Activated CD8-positive, alpha-beta memory T cell treated with anti-CD3 and anti-CD28 coated beads, Interleukin-2, amount 50 U/mL, for 24 hours (primary cell): ENCODE data around the gene CDK5.
A peak's percentile ranks its signal among the peaks of the same experiment; 100 is the strongest.

Experiments
- DNase-seq: peaks from one replicate; pipeline ENCODE4 v3.0.0-alpha.2; 2020; ENCODE audit errors: extremely low read depth

CDK5 gene

GRCh38 chr7:151073990-151074389, 16.3 kb upstream of the CDK5 start:
- DNase-seq, result no peak

- no peak for DNase-seq
Observed at GRCh38 chr7:151071032-151071866, 13.6 kb upstream of the CDK5 start.

DNA sequence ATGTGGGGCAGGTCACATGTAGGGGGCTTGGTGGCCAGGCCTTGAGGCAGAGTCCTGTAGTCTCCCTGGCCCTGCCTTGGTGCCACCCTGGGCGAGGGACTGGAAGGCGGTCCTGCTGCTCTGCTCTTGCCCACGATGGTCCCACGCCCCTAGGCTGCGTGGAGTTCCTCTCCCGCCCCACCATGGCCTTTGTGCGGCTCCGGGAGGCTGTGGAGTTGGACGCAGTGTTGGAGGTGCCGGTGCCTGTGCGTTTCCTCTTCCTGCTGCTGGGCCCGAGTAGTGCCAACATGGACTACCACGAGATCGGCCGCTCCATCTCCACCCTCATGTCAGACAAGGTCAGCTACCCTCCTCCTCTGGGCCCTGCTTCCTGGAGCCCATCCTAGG, 12.9 kb upstream of the CDK5 start:
- no peak for DNase-seq

GRCh38 chr7:151069841-151070573, 12.3 kb upstream of the CDK5 start:
- DNase-seq, result no peak

DNA sequence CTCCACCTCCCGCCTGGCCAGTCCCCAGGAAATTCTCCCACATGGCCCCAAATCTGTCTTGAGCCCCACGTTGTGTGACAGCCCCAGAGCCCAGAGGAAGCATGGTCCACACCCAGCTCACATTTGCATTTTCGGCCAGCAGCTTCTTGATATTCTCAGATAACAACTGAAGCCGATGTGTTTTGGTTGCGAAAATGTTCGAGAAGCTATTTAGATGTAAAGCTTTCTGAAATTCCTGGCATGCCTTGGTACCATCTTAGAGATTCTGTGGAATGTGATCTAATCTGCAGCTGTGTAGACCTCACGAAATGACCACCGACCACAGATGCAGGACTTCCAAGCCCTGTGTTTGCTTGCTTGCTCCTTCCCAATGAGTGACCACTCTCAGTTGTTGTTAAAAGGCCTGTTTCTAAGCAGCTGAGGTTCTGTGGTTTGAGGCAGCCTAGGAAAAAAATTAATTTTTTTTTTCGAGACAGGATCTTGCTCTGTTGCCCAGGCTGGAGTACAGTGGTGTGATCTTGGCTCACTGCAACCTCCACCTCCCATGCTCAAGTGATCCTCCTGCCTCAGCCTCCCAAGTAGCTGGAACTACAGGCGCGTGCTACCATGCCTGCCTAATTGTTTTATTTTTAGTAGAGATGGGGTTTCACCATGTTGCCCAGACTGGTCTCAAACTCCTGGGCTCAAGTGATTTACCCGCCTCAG, 10.5 kb upstream of the CDK5 start:
- no peak for DNase-seq

- DNase-seq, result no peak
Observed at GRCh38 chr7:151066273-151066974, 8.7 kb upstream of the CDK5 start.

GRCh38 chr7:151065516-151065915, 7.8 kb upstream of the CDK5 start:
- DNase-seq, result no peak

DNA sequence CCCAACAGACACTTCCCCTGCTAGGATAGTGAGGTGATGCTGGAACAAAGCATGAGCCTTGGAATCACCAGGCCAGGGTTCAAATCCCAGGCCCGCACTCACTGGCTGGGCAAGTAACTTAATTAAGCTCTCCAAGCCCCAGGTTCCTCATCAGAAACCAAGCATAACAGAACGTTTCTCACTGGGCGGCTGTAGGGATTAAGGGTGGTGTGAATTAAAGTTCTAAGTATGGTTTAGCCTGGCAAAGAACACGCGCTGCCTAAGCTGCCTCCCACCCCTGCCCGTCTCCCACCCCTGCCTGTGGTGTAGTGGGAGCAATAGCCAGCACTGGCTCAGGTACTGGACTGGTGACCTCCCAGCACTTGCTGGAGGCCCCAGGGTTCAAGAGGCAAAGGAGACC, 7.3 kb upstream of the CDK5 start:
- DNase-seq, result no peak

DNA sequence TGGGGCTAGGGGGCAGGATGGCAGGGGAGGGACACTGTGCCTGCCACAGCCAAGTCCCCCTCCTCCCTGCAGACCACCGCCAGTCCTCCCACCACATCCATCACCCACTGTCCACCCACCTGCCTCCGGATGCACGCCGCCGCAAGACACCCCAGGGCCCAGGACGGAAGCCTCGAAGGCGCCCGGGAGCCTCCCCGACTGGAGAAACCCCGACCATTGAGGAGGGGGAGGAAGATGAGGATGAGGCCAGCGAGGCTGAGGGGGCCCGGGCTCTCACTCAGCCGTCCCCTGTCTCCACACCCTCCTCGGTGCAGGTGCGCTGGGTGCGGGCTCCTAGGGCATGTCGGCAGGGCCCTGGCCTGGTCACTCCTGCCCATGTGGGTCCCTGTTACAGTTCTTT, 6.8 kb upstream of the CDK5 start:
- no peak for DNase-seq

- no peak for DNase-seq
Observed at GRCh38 chr7:151063212-151063561, 5.5 kb upstream of the CDK5 start.

DNA sequence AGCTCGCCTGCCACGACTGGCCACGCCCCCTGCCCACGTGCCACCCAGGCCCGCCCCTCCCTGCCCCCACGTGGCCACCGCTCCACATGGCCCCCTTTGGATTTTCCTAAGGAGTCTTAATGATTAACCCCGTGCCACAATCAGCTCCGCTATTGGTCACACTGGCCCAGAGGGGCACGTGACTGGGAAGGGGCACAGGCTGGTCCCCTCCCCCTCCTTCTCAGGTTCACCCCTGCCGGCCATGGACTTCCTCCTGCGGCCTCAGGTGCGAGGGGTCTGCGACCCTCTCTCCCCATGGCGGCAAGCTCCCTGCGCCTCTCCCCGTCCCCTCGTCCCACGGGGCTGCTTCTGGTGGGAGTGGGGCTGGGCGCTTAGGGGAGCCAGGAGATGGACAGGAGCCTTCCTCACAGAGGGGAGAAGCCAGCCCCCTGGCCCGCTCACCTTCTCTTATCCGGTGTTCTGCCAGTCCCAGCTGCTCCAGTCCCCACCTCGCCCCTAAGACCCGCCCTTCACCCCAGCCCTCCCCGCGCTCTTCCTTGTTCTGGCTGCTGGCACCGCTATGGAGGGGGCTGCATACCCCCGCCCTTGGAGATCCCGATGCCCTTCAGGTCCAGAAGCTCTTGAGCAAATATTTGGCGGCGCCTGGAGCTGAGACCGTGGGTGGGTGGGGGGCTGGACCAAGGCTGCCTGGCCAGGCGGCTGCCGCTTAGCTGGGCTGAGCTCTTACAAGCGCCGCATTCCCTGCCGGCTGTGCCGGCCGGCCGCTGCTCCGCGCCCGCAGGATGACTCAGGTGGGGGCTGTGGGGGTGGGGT, 4.9 kb upstream of the CDK5 start:
- DNase-seq, result no peak

DNA sequence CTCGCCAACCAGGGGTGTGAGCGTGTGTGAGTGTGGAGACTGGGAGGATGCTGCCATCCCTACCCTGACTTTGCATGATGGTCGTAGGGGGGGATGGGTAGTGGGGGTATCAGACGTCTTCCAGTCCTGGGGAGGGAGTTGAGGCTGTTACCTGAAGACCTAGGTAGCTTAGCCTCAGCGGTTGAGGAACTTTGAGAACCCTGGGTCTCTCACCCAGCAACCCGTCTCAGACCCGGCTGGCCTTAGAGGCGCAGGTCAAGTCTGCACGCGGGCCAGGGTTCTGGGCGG, 4.4 kb upstream of the CDK5 start:
- DNase-seq, result no peak

GRCh38 chr7:151061213-151062110, 3.8 kb upstream of the CDK5 start:
- no peak for DNase-seq

DNA sequence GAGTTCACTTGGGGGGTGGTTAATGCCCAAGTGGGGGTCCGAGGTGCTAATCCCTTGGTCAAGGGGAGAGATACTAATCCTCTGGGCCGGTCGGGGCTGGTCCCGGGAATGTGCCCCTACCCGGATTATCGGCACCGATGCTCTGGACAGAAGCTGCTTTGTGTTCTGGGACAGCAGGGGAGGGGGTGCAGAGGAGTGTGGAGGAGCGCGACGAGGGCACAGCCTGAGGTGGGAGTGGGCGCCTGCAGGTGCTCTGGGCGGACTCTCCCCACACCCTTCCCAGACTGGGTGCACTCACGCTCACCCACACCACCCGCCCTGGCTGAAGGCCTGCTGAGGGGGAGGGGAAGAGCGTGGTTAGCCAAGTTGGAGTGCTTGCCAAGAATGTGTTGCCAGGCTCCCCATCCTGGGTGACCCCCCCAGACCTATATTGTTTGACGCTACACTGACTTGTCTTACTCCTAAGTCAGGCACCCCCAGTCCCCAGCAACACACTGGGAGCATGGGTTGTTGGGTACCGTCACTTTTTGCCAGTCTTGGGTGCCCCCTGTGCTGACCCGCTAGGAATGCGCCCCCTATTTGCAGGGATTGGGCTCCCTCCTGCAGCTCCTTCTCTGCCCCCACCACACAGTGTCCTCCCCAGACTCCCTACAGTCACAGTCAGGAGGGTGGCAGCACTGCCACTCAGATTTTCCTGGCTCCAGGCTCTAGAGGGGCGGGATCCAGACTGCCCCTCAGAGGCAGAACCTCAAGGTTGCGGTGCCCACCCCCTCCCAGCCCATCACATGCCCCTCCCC, 2.9 kb upstream of the CDK5 start:
- DNase-seq, result no peak

GRCh38 chr7:151060113-151060415, 2.4 kb upstream of the CDK5 start:
- no peak for DNase-seq

- no peak for DNase-seq
Observed at GRCh38 chr7:151059367-151060112, 1.8 kb upstream of the CDK5 start, which contains the start of gene SLC4A2. Gene SLC4A2 (plus strand): TSS chr7:151059589. CDS start chr7:151061988, 2,399 bp downstream.

GRCh38 chr7:151058781-151059366, 1.2 kb upstream of the CDK5 start:
- DNase-seq, result no peak

DNA sequence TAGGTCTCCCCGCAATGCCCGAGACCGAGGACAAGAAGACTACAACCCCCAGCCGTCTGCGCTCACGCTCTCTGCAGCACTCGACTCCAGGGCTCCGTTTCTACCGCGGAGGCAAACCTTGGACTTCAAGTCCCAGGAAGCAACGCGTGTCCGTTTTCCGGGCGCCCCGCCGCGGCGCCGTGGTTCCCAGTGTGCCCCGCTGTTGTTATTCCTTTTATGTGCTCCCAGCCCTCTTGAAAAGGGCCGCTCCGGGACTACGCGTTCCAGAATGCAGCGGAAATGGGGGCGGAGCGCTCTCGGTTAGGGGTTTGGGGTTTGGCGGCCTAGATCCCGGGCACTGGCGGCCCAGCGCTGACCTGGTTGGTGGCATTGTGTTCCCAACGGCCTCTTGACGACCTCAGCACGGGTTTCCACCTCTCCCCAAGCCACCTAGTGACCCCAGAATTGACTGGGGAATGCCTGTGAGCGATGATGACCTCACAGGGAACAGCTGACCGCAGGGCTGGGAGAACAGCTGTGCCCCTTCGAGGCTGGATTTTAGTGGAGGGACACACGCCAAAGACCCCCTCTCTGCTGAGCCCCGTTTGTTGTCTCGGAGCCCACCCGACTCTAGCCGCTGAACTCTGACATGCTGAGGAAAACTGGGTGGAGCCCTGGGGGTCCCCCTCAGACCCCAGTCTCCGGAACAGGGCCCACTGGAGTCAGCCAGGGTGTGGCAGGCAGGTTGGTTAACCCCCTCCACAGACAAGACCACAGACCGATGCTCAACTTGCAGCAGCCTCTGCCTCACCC, 488 bp upstream of the CDK5 start:
- DNase-seq, result peak; percentile 94
